OCI-LY3 (cell line): ENCODE results near the gene ROR2.

Experiments used
- CTCF ChIP-seq: fragments of 200-600, 300-600 bp; sonication (generic); IDR thresholded peaks from 2 replicates; pipeline ENCODE4 v1.5.1; 2014; ENCODE audit warnings: antibody characterized with exemption, low read length, low read depth
- EZH2phosphoT487 ChIP-seq: fragments of 200-600 bp; shearing (Covaris generic); IDR thresholded peaks from 2 replicates; pipeline ENCODE4 v1.6.1; 2018; ENCODE audit warnings: antibody characterized with exemption, mixed run types, low read depth

GRCh38 chr9:91790917-91791316 is 159.1 kb downstream of the ROR2 start:
- no peak for TF ChIP-seq CTCF
- no peak for TF ChIP-seq EZH2phosphoT487
